ENCODE measurements around the gene COL9A1.

- TF ChIP-seq POLR2A (IDR thresholded peaks at IDR 0.05; ENCODE audit: low read depth, low read length): no peak
- no peak for TF ChIP-seq POLR2AphosphoS5 (IDR thresholded peaks at IDR 0.05; ENCODE audit: low read depth, low read length)
These were observed 66.5 kb downstream of the COL9A1 start for GRCh38 chr6:70236343-70236742.
